ENCODE measurements around the gene ELK4. TPM values are rescaled to one million over a fixed set of nuclear protein-coding genes. Genes with fewer than 3 reads are reported as not detected.

ELK4 gene
- total and polyA plus RNA-seq, 2 of the 13 experiments (the other 11 are each of a cell fraction or from before 2014, with no cell fraction given), result 8.3 to 13.1 TPM

GRCh38 chr1:205631010-205631767 lies 622 bp downstream of the ELK4 start (continued):
- no peak for TF ChIP-seq ZNF543 (CRISPR knock-in tag; IDR thresholded peaks at IDR 0.05)
- no peak for TF ChIP-seq ZNF33A (CRISPR knock-in tag; IDR thresholded peaks at IDR 0.05; ENCODE audit: borderline replicate concordance)
- TF ChIP-seq ZNF281 (CRISPR knock-in tag; IDR thresholded peaks at IDR 0.05; ENCODE audit: borderline replicate concordance), result no peak; the same call in 1 of the 2 replicates
- TF ChIP-seq WIZ (CRISPR knock-in tag; IDR thresholded peaks at IDR 0.05), result no peak
- TF ChIP-seq PRDM4 (CRISPR knock-in tag; IDR thresholded peaks at IDR 0.05; ENCODE audit: borderline replicate concordance), result no peak
- TF ChIP-seq SYNCRIP (IDR thresholded peaks at IDR 0.05; ENCODE audit: insufficient read depth, low read depth, low read length), result no peak
- TF ChIP-seq RORA (CRISPR knock-in tag; IDR thresholded peaks at IDR 0.05), result no peak
- no peak for TF ChIP-seq HIVEP1 (CRISPR knock-in tag; IDR thresholded peaks at IDR 0.05)
- no peak for TF ChIP-seq ZNF724P (CRISPR knock-in tag; IDR thresholded peaks at IDR 0.05; ENCODE audit: borderline replicate concordance)
- TF ChIP-seq ZNF350 (CRISPR knock-in tag; IDR thresholded peaks at IDR 0.05; ENCODE audit: borderline replicate concordance, low read depth), result peak; percentile 75; the same call in 1 of the 2 replicates
- TF ChIP-seq ZKSCAN5 (CRISPR knock-in tag; IDR thresholded peaks at IDR 0.05), result no peak
- no peak; the same call in 1 of the 2 replicates for TF ChIP-seq REL (CRISPR knock-in tag; conservative IDR thresholded peaks at IDR 0.05)
- peak; percentile 82 for TF ChIP-seq ZFY (CRISPR knock-in tag; IDR thresholded peaks at IDR 0.05)
- no peak for TF ChIP-seq ZNF333 (CRISPR knock-in tag; IDR thresholded peaks at IDR 0.05; ENCODE audit: borderline replicate concordance)
- no peak for TF ChIP-seq ZNF260 (CRISPR knock-in tag; IDR thresholded peaks at IDR 0.05; ENCODE audit: borderline replicate concordance, low read depth)
- TF ChIP-seq ZNF646 (CRISPR knock-in tag; IDR thresholded peaks at IDR 0.05), result no peak
